AG04450 (cell line): ENCODE results near the gene VCY1B. TPM values are rescaled to one million over a fixed set of nuclear protein-coding genes. Genes with fewer than 3 reads are reported as not detected.
"Not testable (repeated sequence)": the region's sequence is repeated elsewhere in the genome, so short reads cannot be mapped to it uniquely, and the experiment has no call there.

ENCODE experiments used
- CTCF ChIA-PET: fragments of 300-600, 350-600 bp; formaldehyde crosslinking; extraction: SDS; loops from one replicate; lab custom pipeline; 2022; ENCODE audit warnings: antibody characterized with exemption, inconsistent platforms; lab: Charles Lee
- POLR2A ChIA-PET: fragments of 350-600 bp; formaldehyde crosslinking; extraction: SDS; loops from one replicate; lab custom pipeline; 2021; ENCODE audit warnings: antibody characterized with exemption, inconsistent platforms; lab: Yijun Ruan, JAX
- DNase-seq: peaks from one replicate; pipeline ENCODE4 v3.0.0-alpha.2; 2011; ENCODE audit warnings: low read depth, low spot score
- H3K27ac ChIP-seq: one replicate; pipeline ENCODE4 v1.5.1; 2012; ENCODE audit warnings: low read depth, low read length, control low read depth
- H3K27me3 ChIP-seq: one replicate; pipeline ENCODE4 v1.6.0; 2012; ENCODE audit warnings: low read length; ENCODE audit not compliant: control insufficient read depth, insufficient read depth
- H3K4me3 ChIP-seq: 2 replicates; pipeline ENCODE4 v1.5.1; 2011; ENCODE audit warnings: mild to moderate bottlenecking, low read depth, low read length, control low read depth
- H3K9me3 ChIP-seq: 2 replicates; pipeline ENCODE4 v1.5.1; 2012; ENCODE audit warnings: low read length; ENCODE audit not compliant: control insufficient read depth, insufficient read depth
- CTCF ChIP-seq: IDR thresholded peaks from 2 replicates; pipeline ENCODE4 v1.5.1; 2011; ENCODE audit warnings: low read depth, low read length, control low read depth, inconsistent platforms
- polyA minus RNA-seq: library from RNA; depleted of rRNA, polyadenylated mRNA; stranded (reverse); fragments of >200 nt; gene quantifications from 2 replicates; pipeline ENCODE4 v1.2.3, GENCODE V29; 2011; rRNA and poly(A)+ RNA removed
- polyA plus RNA-seq: library from polyadenylated mRNA; depleted of rRNA; stranded (reverse); fragments of >200 nt; gene quantifications from 2 replicates; pipeline ENCODE4 v1.2.3, GENCODE V29; 2011; rRNA removed

The VCY1B gene
- polyA plus RNA-seq (not detected in 2 replicates), polyA minus RNA-seq (not detected in 2 replicates)

GRCh38 chrY:14055927-14056326 is at the start of gene VCY1B:
VCY1B (plus strand) TSS chrY:14056227; CDS start chrY:14056290, 63 bp downstream.
- POLR2A ChIA-PET, H3K4me3 ChIP-seq, H3K9me3 ChIP-seq, CTCF ChIA-PET, H3K27me3 ChIP-seq, DNase-seq, H3K27ac ChIP-seq: not testable (repeated sequence)

- H3K27ac ChIP-seq, H3K27me3 ChIP-seq, POLR2A ChIA-PET, DNase-seq, H3K4me3 ChIP-seq, H3K9me3 ChIP-seq, CTCF ChIA-PET: not testable (repeated sequence)
These were observed 44.1 kb upstream of the VCY1B start for GRCh38 chrY:14011916-14012315.

- DNase-seq, CTCF ChIA-PET, H3K27me3 ChIP-seq, H3K27ac ChIP-seq, H3K9me3 ChIP-seq, POLR2A ChIA-PET, H3K4me3 ChIP-seq: not testable (repeated sequence)
These were observed 25.6 kb upstream of the VCY1B start for GRCh38 chrY:14030395-14030794.

- TF ChIP-seq CTCF, result no peak
- POLR2A ChIA-PET, result no interaction called here
These were observed 29.9 kb downstream of the VCY1B start for GRCh38 chrY:14085877-14086276.

More at GRCh38 chrY:14085877-14086276, 29.9 kb downstream of the VCY1B start:
- H3K27ac ChIP-seq, result no peak overlapping the region
- DNase-seq, result no peak
- CTCF ChIA-PET, result no interaction called here
- no peaks in the 10 kb centered on the region for H3K9me3 ChIP-seq
- H3K4me3 ChIP-seq, result no peak overlapping the region
- H3K27me3 ChIP-seq, result no peaks in the 10 kb centered on the region

Other genes starting within 250 kb of the VCY1B start
- not detected in 2 replicates for gene VCY, start 69.8 kb upstream of the VCY1B start, polyA plus RNA-seq